Caco-2 (cell line): Measurements from ENCODE around the gene BCAT1. TPM values are rescaled to one million over a fixed set of nuclear protein-coding genes. Genes with fewer than 3 reads are reported as not detected.

Experiments
- BruUV-seq: library from RNA; stranded (reverse); fragments of 400-500 nt; replicated peaks from 2 replicates; lab custom pipeline; 2021; lab: Mats Ljungman, UMichigan
- CTCF ChIA-PET: fragments of 300-600 bp; sonication (Branson Sonifier 250); formaldehyde crosslinking; loops from one replicate; lab custom pipeline; 2022; ENCODE audit warnings: antibody characterized with exemption; lab: Charles Lee
- POLR2A ChIA-PET: fragments of 300-600 bp; sonication (Branson Sonifier 250); formaldehyde crosslinking; loops from one replicate; lab custom pipeline; 2022; ENCODE audit warnings: antibody characterized with exemption; lab: Charles Lee
- DNase-seq, 2 experiments: peaks; one replicate each; pipeline versions ENCODE4 v3.0.0 to v3.0.0-alpha.2; 2020 to 2022
- H3K27me3 ChIP-seq: replicated peaks from 2 replicates; pipeline ENCODE4 v1.6.0; 2011; ENCODE audit warnings: low read length; ENCODE audit not compliant: control insufficient read depth, insufficient read depth
- H3K36me3 ChIP-seq: 2 replicates; pipeline ENCODE4 v1.5.1; 2011; ENCODE audit warnings: low read length; ENCODE audit not compliant: control insufficient read depth, insufficient read depth
- H3K4me1 ChIP-seq: fragments of 250-450 bp; sonication (Bioruptor Pico); 2 replicates; pipeline ENCODE4 v1.5.1; 2020; ENCODE audit warnings: mild to moderate bottlenecking
- H3K4me3 ChIP-seq: 2 replicates; pipeline ENCODE4 v1.5.1; 2011; ENCODE audit warnings: low read depth, mild to moderate bottlenecking, control low read depth, low read length
- H3K9me3 ChIP-seq: fragments of 250-450 bp; sonication (Bioruptor Pico); 2 replicates; pipeline ENCODE4 v1.5.1; 2020; ENCODE audit warnings: mild to moderate bottlenecking, moderate library complexity
- H3K27ac Mint-ChIP-seq: one replicate; pipeline ENCODE4 v1.8.0; 2022; ENCODE audit warnings: mixed read lengths; ENCODE audit not compliant: unreplicated experiment
- H3K27me3 Mint-ChIP-seq: one replicate; pipeline ENCODE4 v1.8.0; 2022; ENCODE audit warnings: mixed read lengths; ENCODE audit not compliant: insufficient read depth, unreplicated experiment
- H3K36me3 Mint-ChIP-seq: one replicate; pipeline ENCODE4 v1.8.0; 2022; ENCODE audit warnings: mild to moderate bottlenecking, mixed read lengths; ENCODE audit not compliant: insufficient read depth, unreplicated experiment
- H3K4me1 Mint-ChIP-seq: one replicate; pipeline ENCODE4 v1.8.0; 2022; ENCODE audit warnings: low read depth, mixed read lengths; ENCODE audit not compliant: unreplicated experiment
- H3K4me3 Mint-ChIP-seq: one replicate; pipeline ENCODE4 v1.8.0; 2022; ENCODE audit warnings: mild to moderate bottlenecking, moderate library complexity, mixed read lengths; ENCODE audit not compliant: unreplicated experiment
- H3K9me3 Mint-ChIP-seq: one replicate; pipeline ENCODE4 v1.8.0; 2022; ENCODE audit warnings: mixed read lengths; ENCODE audit not compliant: unreplicated experiment
- CTCF ChIP-seq, 2 experiments: fragments of 200-600 bp in 1 of 2; IDR thresholded peaks; 1 replicate in 1 of 2; 2 replicates in 1 of 2; pipeline versions ENCODE4 v1.5.1 to v1.8.0; 2011 to 2022; ENCODE audit warnings: antibody characterized with exemption in 1 of 2, control low read depth in 1 of 2, inconsistent platforms in 1 of 2, low read depth in 1 of 2, low read length in 1 of 2, mild to moderate bottlenecking in 1 of 2, moderate library complexity in 1 of 2; ENCODE audit not compliant: insufficient read depth in 1 of 2, severe bottlenecking in 1 of 2, unreplicated experiment in 1 of 2
- intact Hi-C: fragments of 100-400 bp; cut with micrococcal nuclease; formaldehyde crosslinking; loops from one replicate; pipeline ENCODE4 v1.10.0; 2022; ENCODE audit not compliant: unreplicated experiment
- total RNA-seq: library from RNA; stranded (reverse); gene quantifications from 2 replicates; pipeline ENCODE4 v1.2.3, GENCODE V29; 2022

The BCAT1 gene
- total RNA-seq, 1 experiment from 2014 or later = 432 TPM

DNA sequence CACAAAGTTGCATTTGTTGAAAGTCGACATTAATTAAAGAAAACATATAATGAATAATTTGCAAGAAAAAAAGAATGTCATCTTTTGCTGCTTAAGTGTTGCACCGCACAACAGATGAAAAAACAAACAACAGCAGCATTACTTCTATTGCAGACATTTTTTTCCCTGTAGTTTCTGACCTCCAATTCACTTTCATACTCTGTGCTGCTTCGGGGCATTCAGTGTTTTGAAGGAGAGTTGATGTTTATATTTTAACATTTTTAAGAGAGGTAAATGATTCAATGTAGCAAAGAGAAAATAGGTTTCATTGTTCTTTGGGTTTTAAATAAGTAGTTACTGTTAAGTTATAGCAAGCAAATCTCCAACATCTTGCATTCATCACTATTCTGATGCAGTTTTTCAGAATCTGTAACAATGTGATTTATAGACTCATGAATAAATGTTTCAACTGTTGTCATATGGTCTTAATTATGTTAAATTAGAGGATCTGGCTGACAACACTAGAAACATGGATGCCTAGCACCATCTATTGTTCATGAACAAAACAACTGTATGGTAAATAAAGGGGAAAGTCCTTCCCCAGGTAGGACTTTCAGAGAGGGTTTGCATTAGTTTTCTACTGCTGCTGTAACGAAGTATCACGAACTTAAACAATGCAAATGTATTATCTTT is 168.1 kb downstream of the BCAT1 start:
- no peaks in the 10 kb centered on the region for H3K36me3 Mint-ChIP-seq
- no peaks in the 10 kb centered on the region for H3K27me3 Mint-ChIP-seq
- no peak overlapping the region for H3K27ac Mint-ChIP-seq
- H3K4me1 Mint-ChIP-seq = peaks cover 42% of the 10 kb centered on the region
- H3K9me3 Mint-ChIP-seq = peaks cover 9% of the 10 kb centered on the region
- DNase-seq = peak in 1 of 2 experiments; percentile 25
- no peaks in the 10 kb centered on the region for H3K27me3 ChIP-seq
- no peaks in the 10 kb centered on the region for H3K36me3 ChIP-seq
- no peaks in the 10 kb centered on the region; the same call in 1 of the 2 replicates for H3K9me3 ChIP-seq
- peaks cover 31% of the 10 kb centered on the region for H3K4me1 ChIP-seq
- peak in 1 of 2 experiments; percentile 53 for TF ChIP-seq CTCF (IDR thresholded peaks at IDR 0.05; ENCODE audit: insufficient read depth in 1 of 2, low read depth in 1 of 2, low read length in 1 of 2, severe bottlenecking in 1 of 2, unreplicated experiment in 1 of 2)
- H3K4me3 ChIP-seq = no peak overlapping the region
- BruUV-seq = no TSS peak
- intact Hi-C loops = loop anchor here (1.0 kb wide), 1 partner anchor 1576 kb away; no protein-coding TSS in a partner anchor
- POLR2A ChIA-PET = no interaction called here
- no peak overlapping the region for H3K4me3 Mint-ChIP-seq
- CTCF ChIA-PET = no interaction called here

GRCh38 chr12:24778486-24779304 is 170.2 kb downstream of the BCAT1 start:
- intact Hi-C loops = loop anchor here (1.0 to 10.0 kb wide), 14 partner anchors 23 to 766 kb away; no protein-coding TSS in a partner anchor
- no peaks in the 10 kb centered on the region for H3K27me3 Mint-ChIP-seq
- no peak overlapping the region for H3K4me3 Mint-ChIP-seq
- H3K36me3 Mint-ChIP-seq = no peaks in the 10 kb centered on the region
- peak; percentile 72 to 90 for TF ChIP-seq CTCF (IDR thresholded peaks at IDR 0.05; ENCODE audit: insufficient read depth in 1 of 2, low read depth in 1 of 2, low read length in 1 of 2, severe bottlenecking in 1 of 2, unreplicated experiment in 1 of 2)
- POLR2A ChIA-PET = no interaction called here
- H3K27ac Mint-ChIP-seq = peak overlapping the region; percentile 42
- peaks cover 37% of the 10 kb centered on the region for H3K4me1 Mint-ChIP-seq
- DNase-seq = peak in 1 of 2 experiments; percentile 65
- no peaks in the 10 kb centered on the region for H3K36me3 ChIP-seq
- no peaks in the 10 kb centered on the region for H3K27me3 ChIP-seq
- CTCF ChIA-PET = interaction anchor here (0.7 to 1.7 kb wide), 9 partner anchors 8 to 766 kb away, joined by 3 to 7 read pairs (median 4); no protein-coding TSS in a partner anchor
- no TSS peak for BruUV-seq
- no peak overlapping the region for H3K4me3 ChIP-seq
- no peaks in the 10 kb centered on the region; the same call in 1 of the 2 replicates for H3K9me3 ChIP-seq
- peaks cover 26% of the 10 kb centered on the region for H3K9me3 Mint-ChIP-seq
- H3K4me1 ChIP-seq = peaks cover 24% of the 10 kb centered on the region

DNA sequence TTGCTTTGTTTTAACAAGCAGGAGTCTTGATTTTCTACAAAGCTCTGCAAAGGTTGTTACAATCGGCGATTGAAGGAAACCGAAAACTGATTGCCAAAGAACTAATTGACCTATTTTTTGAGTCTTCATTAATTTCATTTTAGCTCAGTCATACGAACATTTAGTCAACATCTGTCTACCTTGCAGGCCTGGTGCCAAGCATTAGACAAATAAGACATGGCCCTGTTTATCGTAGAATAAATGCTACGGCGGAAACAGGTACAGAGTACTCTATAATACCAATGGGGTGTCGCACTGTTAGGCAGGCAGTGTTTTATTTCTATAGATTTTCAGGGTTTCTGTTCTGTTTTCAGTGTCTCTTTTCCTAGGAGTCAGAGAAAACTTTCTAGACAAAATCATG is 171.5 kb downstream of the BCAT1 start:
- Mint-ChIP-seq H3K27me3 (no peaks in the 10 kb centered on the region), H3K9me3 (peaks cover 26% of the 10 kb centered on the region), H3K4me3 (no peak overlapping the region), H3K27ac (peak overlapping the region; percentile 20), H3K4me1 (peaks cover 37% of the 10 kb centered on the region), H3K36me3 (no peaks in the 10 kb centered on the region)
- no peak overlapping the region for H3K4me3 ChIP-seq
- DNase-seq = no peak
- no peaks in the 10 kb centered on the region for H3K27me3 ChIP-seq
- TF ChIP-seq CTCF (IDR thresholded peaks at IDR 0.05; ENCODE audit: insufficient read depth in 1 of 2, low read depth in 1 of 2, low read length in 1 of 2, severe bottlenecking in 1 of 2, unreplicated experiment in 1 of 2) = no peak
- H3K9me3 ChIP-seq = no peaks in the 10 kb centered on the region; the same call in 1 of the 2 replicates
- H3K36me3 ChIP-seq = no peaks in the 10 kb centered on the region
- no TSS peak for BruUV-seq
- POLR2A ChIA-PET = interaction anchor here (1.1 kb wide), 1 partner anchor 25 kb away, joined by 7 read pairs; no protein-coding TSS in a partner anchor
- peaks cover 26% of the 10 kb centered on the region for H3K4me1 ChIP-seq
- CTCF ChIA-PET = interaction anchor here (0.6 to 1.7 kb wide), 3 partner anchors 9 to 207 kb away, joined by 3 to 7 read pairs (median 5); no protein-coding TSS in a partner anchor
- intact Hi-C loops = loop anchor here (5.0 to 10.0 kb wide), 4 partner anchors 130 to 413 kb away; no protein-coding TSS in a partner anchor
